Activated CD4-positive, CD25-positive, alpha-beta regulatory T cell treated with anti-CD3 and anti-CD28 coated beads, Interleukin-2, amount 50 U/mL, for 24 hours (primary cell): ENCODE measurements around the gene FAM181A.

Experiments
- ATAC-seq, 2 donors: fragments of 150-1000 bp; cut with Tn5 transposase; one replicate each; pipeline ENCODE4 v1.10.0; 2021; ENCODE audit warnings: mild to moderate bottlenecking in 1 of 2, moderate library complexity in 1 of 2

FAM181A gene

GRCh38 chr14:93965287-93965821, 38.2 kb downstream of the FAM181A start:
- ATAC-seq, result no peak

DNA sequence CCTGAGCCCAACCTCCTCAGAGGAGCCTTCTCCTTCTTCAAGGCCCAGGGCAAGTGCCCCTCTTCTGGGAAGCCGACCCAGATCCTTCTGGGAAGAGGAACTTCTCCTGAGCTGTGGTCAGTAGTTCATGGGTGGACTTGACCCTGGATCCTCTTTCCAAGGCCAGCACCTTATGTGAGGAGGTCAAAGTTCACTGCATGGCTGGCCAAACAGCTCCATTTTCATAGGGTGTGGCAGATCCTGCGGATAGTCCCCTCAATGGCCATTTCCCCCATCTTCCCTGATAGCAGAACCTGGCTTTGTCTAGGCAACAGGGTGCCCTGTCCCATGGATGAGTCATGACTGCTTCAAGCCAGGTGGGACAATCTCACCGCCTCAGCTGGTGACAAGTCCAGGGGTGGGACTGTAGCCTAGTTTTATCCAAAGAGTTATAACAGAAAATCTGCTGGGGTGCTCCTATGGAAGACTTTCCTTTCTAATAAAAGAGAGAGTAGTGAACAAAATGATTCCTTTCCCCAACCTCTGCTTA, 38.9 kb downstream of the FAM181A start:
- no peak for ATAC-seq

DNA sequence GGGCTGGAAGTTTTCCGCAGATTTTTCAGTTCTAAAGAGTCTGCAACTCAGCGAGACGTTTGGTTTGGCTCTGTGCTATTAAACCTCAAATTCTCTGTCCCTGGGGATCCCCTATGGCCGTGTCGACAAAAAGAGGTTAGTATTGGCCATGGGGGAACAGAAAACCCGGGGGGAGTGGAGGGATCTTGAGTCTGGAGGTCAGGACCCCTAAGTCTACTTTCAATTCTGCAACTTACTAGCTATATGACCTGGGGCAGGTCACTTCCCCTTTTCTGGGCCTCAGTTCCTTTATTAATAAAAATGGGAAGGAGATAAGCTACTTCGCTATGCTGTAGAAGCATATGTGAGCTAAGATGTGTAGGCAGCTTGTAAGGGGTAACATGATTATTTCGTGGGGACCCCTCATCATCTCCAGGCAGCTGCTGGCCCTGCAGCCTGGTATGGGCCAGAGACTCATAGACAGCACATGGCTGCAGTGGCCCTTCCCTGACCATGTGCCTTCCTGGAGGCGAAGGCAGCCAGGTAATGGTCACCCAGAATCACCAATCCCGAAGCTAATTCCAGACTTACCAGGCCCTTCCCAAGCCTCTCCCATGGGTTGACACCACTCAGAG, 40.6 kb downstream of the FAM181A start:
- ATAC-seq, result no peak

DNA sequence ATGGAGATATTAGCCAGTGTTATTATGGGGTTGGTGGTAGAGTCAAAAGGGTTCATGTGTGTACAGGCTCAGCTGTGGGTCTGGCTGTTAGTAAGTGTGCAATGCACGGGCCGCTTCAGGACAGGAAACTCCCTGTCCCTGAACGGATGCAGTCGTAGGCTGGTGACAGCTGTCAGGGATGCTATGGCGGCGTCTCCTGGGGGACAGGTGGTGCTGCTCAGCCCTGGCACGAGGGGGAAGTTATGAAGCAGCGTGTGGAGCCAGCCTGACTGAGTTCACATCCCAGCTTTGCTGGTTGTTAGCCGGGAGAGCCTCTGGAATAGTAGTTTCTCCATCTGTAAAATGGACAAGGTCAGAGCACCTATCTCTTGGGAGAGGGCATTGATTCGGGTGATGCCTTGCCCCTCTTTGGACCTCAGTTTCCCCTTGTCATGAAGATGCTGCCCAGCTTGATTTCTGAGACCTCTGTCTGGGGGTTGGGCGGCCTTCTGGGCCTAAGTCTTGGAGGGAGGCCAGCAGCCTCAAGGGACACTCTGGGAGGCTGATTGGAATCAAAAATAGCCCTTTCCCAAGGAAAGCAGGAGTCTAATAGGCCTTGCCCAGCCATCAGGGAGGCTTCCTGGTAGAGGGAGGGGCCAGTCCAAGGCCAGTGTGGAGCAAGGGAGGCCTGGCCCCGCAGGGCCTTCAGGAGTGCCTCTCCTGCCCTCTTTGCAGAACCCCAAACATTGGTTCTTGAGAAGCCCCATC, 42.1 kb downstream of the FAM181A start:
- ATAC-seq, result no peak

DNA sequence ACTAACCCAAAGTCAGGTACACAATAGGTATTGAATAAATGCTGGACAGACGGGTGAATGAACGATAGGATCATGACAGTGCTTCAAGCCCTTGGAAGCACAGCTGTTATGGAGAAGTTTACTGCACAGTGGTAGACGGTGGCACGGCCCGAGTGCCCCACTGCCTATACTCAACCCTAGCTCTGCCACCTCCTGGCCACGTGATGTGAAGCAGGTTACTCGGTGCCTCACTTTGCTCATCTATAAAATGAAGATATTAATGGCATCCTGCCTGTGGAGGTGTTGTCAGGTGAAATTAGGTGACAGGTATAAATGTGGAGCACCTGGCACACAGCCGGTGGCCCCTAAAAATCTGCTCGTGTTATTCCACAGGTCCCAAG, 43.4 kb downstream of the FAM181A start:
- peak; percentile 61 to 64 for ATAC-seq

GRCh38 chr14:93970965-93971634, 44.0 kb downstream of the FAM181A start:
- ATAC-seq, result peak; percentile 79 to 82

GRCh38 chr14:93971635-93972027, 44.5 kb downstream of the FAM181A start:
- no peak for ATAC-seq

DNA sequence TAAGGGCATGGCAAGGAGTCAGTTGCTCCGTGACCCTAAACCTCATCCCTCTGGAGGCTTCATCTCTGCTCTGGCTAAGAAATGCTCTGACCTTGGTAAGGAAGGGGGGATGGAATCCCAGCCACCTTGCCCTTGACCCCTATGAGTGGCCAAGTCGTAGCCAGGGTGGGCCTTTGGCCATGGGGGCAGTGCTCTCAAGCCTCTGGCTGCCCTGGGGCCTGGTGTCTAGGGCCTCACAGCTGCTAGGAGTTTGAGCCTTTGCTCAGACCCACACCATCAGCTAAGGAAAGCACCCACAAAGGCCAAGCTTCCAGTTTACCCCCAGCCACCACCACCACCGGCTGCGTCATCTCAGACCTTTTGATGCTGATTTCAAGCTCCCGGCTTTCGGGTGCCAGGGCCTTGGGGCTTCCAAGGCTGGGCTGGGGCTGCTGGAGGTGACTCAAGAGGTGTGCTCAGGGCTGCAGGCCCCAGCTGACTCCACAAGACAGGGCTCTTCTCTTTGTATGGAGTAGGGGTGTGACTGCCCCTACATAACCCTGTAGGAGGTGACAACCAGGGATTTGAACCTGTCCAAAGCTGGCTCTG, 45.6 kb downstream of the FAM181A start:
- no peak for ATAC-seq

- no peak for ATAC-seq
Observed at GRCh38 chr14:93973607-93974006, 46.5 kb downstream of the FAM181A start.

DNA sequence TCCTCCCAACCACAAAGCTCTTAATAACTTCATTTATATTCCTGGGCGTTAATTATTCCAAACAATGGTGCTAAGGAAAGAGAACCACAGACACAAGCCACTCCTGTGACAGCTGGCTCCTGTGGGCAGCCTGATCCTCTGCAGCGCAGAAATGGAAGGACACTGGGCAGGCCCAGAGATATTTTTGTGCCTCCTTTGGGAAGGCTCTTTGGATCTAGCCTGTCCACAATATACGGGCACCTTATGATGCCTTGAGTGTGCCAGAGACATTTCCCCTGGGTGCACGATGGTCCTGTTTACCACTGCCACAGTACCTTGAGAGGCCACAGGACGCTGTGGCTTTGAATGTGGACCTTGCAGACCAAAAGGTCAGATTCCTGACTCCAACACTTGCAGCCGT, 47.2 kb downstream of the FAM181A start:
- ATAC-seq, result no peak

GRCh38 chr14:93974833-93975232, 47.7 kb downstream of the FAM181A start:
- ATAC-seq, result no peak

DNA sequence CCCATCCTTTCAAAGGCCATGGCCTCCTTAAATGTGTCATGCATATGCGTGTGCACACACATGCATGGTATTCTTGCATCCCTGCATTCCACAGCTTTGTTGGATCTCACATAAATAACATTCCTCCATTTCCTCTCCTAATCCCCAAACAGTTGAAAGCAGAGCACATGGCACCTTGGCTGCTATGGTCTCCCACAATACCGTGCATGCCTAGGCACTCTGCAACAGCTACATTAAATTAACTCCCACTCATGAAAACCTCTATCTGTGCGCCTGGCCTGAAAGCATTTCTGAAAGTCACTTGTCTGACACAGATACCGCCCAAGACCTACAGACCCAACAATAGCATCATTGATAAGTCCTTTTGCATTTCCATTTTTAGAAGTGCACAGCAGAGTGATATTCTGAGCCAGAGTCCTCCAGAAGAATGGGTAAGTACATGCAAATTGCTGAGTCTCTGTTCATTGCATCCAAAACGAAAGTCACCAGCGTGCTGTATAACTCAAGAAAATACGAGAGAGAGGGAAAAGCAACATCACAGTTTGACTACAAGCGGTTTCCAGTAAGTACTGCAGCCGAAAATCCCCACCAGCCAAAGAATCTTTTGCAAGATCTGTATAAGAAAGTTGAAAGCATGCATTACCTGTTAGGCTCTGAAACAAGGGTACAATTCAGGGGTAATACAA, 48.8 kb downstream of the FAM181A start:
- peak; percentile 33 to 34 for ATAC-seq

GRCh38 chr14:93976477-93977057, 49.4 kb downstream of the FAM181A start, which contains the start of gene ASB2:
Gene ASB2 (minus strand): TSS chr14:93976570. CDS start chr14:93964539, 12,031 bp downstream.
- ATAC-seq, result no peak

- ATAC-seq, result no peak
Observed at GRCh38 chr14:93977171-93977570, 50.0 kb downstream of the FAM181A start.

- ATAC-seq, result peak; percentile 89 to 91
Observed at GRCh38 chr14:93977790-93978581, 50.8 kb downstream of the FAM181A start.

- no peak for ATAC-seq
Observed at GRCh38 chr14:93978735-93979134, 51.6 kb downstream of the FAM181A start.
